ENCODE measurements around the gene FDXR.

FDXR gene

DNA sequence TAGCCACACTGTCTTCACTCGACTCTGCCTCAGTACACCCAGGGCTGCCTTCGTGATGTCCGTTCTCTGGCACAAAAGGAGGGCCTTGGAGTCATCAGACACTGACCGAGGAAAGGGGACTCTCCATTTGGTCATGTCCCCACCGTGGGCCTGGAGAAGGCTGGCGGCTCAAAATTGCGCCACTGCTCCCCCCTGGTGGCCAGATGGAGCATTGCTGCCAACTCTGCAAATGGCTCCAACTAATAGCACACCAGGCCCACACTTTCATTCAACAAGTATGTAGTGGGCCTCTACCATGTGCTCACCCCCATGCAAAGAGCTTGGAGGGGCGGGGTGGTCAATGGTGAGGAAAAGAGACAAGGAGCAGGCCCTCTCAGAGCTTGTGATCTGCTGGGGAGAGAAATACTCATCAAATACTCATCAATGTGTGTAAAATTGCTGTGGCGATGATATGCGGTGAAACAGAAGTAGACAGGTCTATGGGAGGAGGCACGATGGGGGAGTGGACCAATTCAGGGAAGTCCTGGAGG, 7.9 kb downstream of the FDXR start:
- TF ChIP-seq, protein P1, sequence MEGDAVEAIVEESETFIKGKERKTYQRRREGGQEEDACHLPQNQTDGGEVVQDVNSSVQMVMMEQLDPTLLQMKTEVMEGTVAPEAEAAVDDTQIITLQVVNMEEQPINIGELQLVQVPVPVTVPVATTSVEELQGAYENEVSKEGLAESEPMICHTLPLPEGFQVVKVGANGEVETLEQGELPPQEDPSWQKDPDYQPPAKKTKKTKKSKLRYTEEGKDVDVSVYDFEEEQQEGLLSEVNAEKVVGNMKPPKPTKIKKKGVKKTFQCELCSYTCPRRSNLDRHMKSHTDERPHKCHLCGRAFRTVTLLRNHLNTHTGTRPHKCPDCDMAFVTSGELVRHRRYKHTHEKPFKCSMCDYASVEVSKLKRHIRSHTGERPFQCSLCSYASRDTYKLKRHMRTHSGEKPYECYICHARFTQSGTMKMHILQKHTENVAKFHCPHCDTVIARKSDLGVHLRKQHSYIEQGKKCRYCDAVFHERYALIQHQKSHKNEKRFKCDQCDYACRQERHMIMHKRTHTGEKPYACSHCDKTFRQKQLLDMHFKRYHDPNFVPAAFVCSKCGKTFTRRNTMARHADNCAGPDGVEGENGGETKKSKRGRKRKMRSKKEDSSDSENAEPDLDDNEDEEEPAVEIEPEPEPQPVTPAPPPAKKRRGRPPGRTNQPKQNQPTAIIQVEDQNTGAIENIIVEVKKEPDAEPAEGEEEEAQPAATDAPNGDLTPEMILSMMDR (IDR thresholded peaks at IDR 0.05; ENCODE audit: low read depth, low read length): peak; percentile 98
- H3K4me3 ChIP-seq (replicated peaks in 1 of 2; ENCODE audit: low read depth in 2 of 2, low read length in 2 of 2): no peak overlapping the region
- DNase-seq (ENCODE audit: low read depth in 2 of 2): peak; percentile 67 to 71

DNA sequence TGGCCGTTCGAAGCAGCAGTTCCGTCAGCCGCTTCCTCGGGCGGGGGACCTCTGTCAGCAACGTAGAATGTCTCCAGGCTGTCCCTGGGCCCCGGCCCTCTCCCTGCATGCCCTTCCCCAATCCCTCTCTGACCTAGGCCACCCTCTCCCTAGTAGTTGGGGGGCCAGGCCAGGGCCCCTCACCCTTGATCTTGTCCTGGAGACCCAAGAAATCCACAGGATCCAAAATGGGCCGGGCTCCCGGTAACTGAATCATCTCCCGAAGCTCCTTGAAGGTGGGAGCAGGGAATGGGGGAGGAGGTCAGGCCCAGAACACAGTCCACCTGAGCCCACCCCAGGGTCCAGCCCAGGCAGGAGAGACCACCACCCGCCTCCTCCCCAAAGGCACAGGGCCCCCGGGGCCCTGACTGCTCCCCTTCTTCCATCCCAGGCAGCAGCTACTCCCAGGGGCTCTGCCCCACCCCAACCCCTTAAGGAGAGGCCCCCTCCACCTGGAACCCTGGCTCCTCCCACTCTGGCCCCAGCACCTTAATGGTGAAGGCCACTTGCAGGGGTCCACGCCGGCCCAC, 8.4 kb downstream of the FDXR start:
- no peak for DNase-seq (ENCODE audit: low read depth in 2 of 2)
- TF ChIP-seq, protein P1 (IDR thresholded peaks at IDR 0.05; ENCODE audit: low read depth, low read length): no peak
- H3K4me3 ChIP-seq (replicated peaks in 1 of 2; ENCODE audit: low read depth in 2 of 2, low read length in 2 of 2): no peak overlapping the region

DNA sequence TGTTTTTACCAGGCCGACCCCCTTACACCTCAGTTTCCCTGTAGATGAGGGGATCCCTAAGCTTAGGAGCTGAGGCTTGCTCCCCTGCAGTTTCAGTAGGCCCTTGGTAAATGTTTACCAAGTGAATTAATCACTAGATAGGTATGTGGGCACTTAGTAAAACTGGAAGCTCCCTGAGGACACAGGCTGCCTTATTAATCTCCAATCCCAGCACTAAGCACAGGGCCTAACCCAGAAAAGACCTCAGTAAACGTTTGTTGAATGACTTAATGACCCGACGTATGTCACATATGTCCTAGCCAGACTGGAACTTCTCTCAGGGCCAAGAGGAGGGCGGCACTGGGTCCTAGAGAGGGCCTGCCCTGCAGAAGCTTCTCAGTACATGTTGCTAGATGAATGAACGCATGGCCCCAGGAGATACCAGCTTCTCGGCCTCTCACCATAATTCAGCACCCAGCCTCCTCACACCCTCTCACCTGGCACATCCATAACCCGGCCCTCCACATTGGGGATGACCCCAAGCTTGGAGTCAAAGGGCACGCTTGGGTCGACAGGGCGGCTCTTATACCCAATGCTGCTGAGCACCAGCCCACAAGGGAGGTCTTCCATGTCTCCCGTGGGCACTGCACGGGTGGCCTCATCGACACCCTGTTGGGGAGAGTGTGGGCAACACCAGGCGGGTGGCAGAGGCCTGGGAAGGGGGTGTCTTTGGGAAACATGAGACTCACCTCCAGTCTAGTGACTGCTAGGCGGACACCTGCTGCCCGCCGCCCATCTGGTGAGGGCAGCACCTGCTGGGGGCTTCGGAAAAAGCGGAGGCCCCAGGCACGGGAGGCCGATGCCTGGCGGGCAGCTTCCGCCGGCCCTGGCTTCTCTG, 9.1 kb downstream of the FDXR start:
- TF ChIP-seq, protein P1 (IDR thresholded peaks at IDR 0.05; ENCODE audit: low read depth, low read length): no peak
- no peak for DNase-seq (ENCODE audit: low read depth in 2 of 2)
- H3K4me3 ChIP-seq (replicated peaks in 1 of 2; ENCODE audit: low read depth in 2 of 2, low read length in 2 of 2): no peak overlapping the region

DNA sequence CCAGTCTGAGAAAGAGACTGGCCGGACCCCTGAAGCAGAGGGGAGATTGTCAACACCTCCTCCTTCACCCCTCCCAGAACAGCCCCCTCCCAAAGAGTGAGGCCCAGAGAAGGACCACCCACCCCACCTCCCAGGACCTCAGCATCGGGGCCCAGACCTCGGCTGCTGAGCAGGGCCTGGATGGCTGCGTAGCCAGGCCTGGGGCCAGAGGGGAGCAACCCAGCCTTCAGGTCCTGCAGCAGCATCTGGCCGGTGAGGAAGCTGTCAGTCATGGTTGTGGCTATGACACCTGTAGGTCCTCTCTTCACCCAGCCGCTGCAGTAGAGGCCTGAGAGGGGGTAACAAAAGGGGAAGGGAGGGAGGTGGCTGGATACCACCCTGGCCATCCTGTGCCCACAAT, 9.9 kb downstream of the FDXR start:
- TF ChIP-seq, protein P1 (IDR thresholded peaks at IDR 0.05; ENCODE audit: low read depth, low read length): no peak
- no peak for DNase-seq (ENCODE audit: low read depth in 2 of 2)
- no peak overlapping the region for H3K4me3 ChIP-seq (replicated peaks in 1 of 2; ENCODE audit: low read depth in 2 of 2, low read length in 2 of 2)

DNA sequence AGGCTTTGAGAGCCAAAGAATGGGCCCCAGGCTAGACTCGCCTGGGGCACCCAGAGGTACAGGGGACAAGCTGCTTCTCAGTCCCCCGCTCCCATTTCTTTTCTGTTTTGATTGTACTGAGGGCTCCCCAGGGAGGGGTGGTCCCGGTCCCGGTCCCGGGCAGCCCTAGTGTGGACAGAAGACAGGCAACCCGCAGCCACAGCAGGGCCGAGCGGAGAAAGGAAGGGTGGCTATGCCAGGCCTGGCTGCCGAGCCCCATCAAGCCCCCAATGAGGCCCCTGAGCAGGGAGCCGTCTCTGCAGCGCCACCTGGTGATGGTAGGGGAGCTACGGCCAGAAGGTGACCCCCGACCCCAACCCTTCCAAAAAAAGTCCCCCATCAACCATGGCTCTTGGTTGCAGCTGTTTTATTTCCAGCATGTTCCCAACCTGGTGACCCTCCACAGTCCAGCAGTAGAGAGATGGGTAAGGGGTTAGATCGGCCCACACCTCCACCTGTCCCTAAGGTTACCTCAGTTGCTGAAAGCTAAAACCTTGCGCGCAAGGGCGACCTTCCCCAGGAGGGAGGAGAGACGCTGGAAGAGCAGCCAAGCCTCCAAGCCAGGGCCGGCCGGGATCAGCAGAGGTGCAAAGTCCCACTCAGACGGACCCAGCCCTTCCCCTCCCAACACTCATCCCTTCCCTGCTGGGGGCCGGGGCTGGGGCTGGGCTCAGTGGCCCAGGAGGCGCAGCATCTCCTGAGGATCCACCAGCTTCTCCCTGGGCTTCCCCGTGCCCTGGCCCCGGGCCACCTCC, 10.5 kb downstream of the FDXR start:
- DNase-seq (ENCODE audit: low read depth in 2 of 2): peak; percentile 41 to 57
- H3K4me3 ChIP-seq (replicated peaks in 1 of 2; ENCODE audit: low read depth in 2 of 2, low read length in 2 of 2): no peak overlapping the region
- TF ChIP-seq, protein P1 (IDR thresholded peaks at IDR 0.05; ENCODE audit: low read depth, low read length): peak; percentile 68

DNA sequence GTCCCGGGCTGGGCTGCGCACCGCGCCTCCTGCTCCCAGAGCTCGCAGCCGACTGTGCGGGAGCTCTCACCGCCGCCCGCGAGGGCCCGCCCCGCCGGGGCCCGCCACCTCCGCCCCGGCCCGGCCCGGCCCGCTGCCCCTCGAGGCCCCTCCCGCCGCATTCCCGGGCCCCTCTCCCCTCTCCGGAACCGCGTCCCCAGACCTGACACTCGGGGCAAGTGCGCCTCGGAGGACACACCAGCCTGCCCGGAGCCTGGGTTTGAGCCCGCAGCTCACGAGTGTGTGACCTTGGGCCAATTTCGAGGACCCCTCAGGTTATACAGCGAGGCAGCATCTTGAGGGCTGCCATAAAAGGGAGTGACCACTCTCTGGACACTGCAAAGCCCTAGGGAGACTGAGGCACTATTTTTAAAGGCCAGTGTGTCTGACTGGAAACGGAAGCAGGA, 11.1 kb downstream of the FDXR start:
- DNase-seq (ENCODE audit: low read depth in 2 of 2): no peak
- TF ChIP-seq, protein P1 (IDR thresholded peaks at IDR 0.05; ENCODE audit: low read depth, low read length): no peak
- H3K4me3 ChIP-seq (replicated peaks in 1 of 2; ENCODE audit: low read depth in 2 of 2, low read length in 2 of 2): no peak overlapping the region
